Lung (tissue), 12 donors: Measurements from ENCODE around the gene CIAPIN1. TPM values are rescaled to one million over a fixed set of nuclear protein-coding genes. Genes with fewer than 3 reads are reported as not detected.

ENCODE experiments used
- ATAC-seq: fragments of 200-7000 bp; cut with Tn5 transposase; one replicate; pipeline ENCODE4 v1.9.1; 2020; ENCODE audit warnings: moderate number of reproducible peaks; ENCODE audit not compliant: insufficient read depth, low FRiP score
- DNase-seq, 3 donors: peaks; one replicate each; pipeline ENCODE4 v3.0.0-alpha.2; 2013 to 2017
- H3K27ac ChIP-seq, 2 donors: one replicate each; pipeline ENCODE4 v1.5.1; 2013; ENCODE audit warnings: mild to moderate bottlenecking in 2 of 2, moderate library complexity in 2 of 2, control low read depth in 1 of 2, inconsistent platforms in 1 of 2, low read depth in 1 of 2, low read length in 1 of 2
- H3K27me3 ChIP-seq, 3 donors: one replicate each; pipeline ENCODE4 v1.5.1; 2013; ENCODE audit warnings: low read length in 2 of 3; ENCODE audit not compliant: control insufficient read depth in 3 of 3, insufficient read depth in 3 of 3
- H3K36me3 ChIP-seq, 4 donors: one replicate each; pipeline ENCODE4 v1.5.1; 2013; ENCODE audit warnings: low read length in 4 of 4, mild to moderate bottlenecking in 1 of 4, moderate library complexity in 1 of 4; ENCODE audit not compliant: control insufficient read depth in 4 of 4, insufficient read depth in 4 of 4
- H3K4me1 ChIP-seq, 5 donors: one replicate each; pipeline ENCODE4 v1.5.1; 2013; ENCODE audit warnings: low read length in 5 of 5, mild to moderate bottlenecking in 2 of 5, moderate library complexity in 1 of 5; ENCODE audit not compliant: control insufficient read depth in 5 of 5, insufficient read depth in 5 of 5
- H3K4me3 ChIP-seq: one replicate; pipeline ENCODE4 v1.5.1; 2013; ENCODE audit warnings: mild to moderate bottlenecking, control low read depth, moderate library complexity
- H3K9ac ChIP-seq, 2 donors: one replicate each; pipeline ENCODE4 v1.5.1; 2013; ENCODE audit warnings: low read length in 2 of 2, control low read depth in 1 of 2; ENCODE audit not compliant: insufficient read depth in 1 of 2
- H3K9me3 ChIP-seq, 4 donors: one replicate each; pipeline ENCODE4 v1.5.1; 2013; ENCODE audit warnings: low read length in 3 of 4, mild to moderate bottlenecking in 1 of 4, moderate library complexity in 1 of 4; ENCODE audit not compliant: control insufficient read depth in 4 of 4, insufficient read depth in 3 of 4
- WGBS, 2 donors: extraction: QIAGEN DNeasy Blood & Tissue Kit; methylation state at CpG; one replicate each; pipeline ENCODE4 v1.1.7; 2013; 5-methylcytosine and 5-hydroxymethylcytosine counted together
- polyA plus RNA-seq, 2 donors: library from polyadenylated mRNA; stranded (reverse); fragments of 200-250 nt; gene quantifications; one replicate each; pipeline ENCODE4 v1.2.1, GENCODE V29; 2013
- total RNA-seq, 2 donors: library from RNA; depleted of rRNA in 1 of 2; stranded (reverse); fragments of >200 nt in 1 of 2; gene quantifications; one replicate each; pipeline ENCODE4 v1.2.1, GENCODE V29; 2014 to 2021
- TF ChIP-seq, protein P1 (sequence below): IDR thresholded peaks from 2 replicates; pipeline ENCODE4 v1.5.1; 2012; ENCODE audit warnings: mild to moderate bottlenecking; ENCODE audit errors: control extremely low read depth, extremely low read depth
- donor health status: control.
- donor health status: control.
- donor health status: Bipolar disorder and iron deficiency.
- donor health status: healthy.
- donor health status: DM: yes; HTN: yes; CAD: no.

The CIAPIN1 gene
- total and polyA plus RNA-seq, 4 donors: 24.0 to 69.6 (median 37.7) TPM

DNA sequence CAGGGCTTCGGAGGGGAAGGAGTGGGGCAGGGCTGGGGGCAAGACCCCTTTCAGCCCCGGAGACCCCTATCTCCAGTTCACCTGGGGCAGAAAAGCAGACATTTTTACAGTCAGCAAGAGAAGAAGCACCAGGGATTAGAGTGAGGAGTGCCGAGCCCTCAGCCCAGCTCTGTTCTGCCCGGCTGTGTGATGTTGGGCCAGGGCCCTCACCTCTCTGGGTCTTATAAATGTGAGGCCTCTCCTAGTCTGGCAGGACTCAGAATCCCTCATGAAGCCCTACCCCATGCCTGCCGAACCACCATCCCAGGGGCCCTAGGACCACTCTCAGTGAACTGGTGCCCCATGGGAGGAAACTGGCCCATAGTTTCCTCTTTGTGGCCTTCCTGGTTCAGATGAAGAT is 62.1 kb downstream of the CIAPIN1 start:
- Histone ChIP-seq H3K27ac (no peak overlapping the region), H3K4me3 (no peak overlapping the region), H3K9ac (no peak overlapping the region), H3K9me3 (no peaks in the 10 kb centered on the region), H3K36me3 (peaks cover 0 to 8% (median 0%) of the 10 kb centered on the region in 4 donors), H3K27me3 (no peaks in the 10 kb centered on the region), H3K4me1 (peaks cover 0 to 13% (median 6%) of the 10 kb centered on the region in 5 donors)
- ATAC-seq (no peak), DNase-seq (no peak)
- WGBS, 2 donors: 84 to 96% methylated on average over 5 of the region's 5 CpGs
- TF ChIP-seq, protein P1, sequence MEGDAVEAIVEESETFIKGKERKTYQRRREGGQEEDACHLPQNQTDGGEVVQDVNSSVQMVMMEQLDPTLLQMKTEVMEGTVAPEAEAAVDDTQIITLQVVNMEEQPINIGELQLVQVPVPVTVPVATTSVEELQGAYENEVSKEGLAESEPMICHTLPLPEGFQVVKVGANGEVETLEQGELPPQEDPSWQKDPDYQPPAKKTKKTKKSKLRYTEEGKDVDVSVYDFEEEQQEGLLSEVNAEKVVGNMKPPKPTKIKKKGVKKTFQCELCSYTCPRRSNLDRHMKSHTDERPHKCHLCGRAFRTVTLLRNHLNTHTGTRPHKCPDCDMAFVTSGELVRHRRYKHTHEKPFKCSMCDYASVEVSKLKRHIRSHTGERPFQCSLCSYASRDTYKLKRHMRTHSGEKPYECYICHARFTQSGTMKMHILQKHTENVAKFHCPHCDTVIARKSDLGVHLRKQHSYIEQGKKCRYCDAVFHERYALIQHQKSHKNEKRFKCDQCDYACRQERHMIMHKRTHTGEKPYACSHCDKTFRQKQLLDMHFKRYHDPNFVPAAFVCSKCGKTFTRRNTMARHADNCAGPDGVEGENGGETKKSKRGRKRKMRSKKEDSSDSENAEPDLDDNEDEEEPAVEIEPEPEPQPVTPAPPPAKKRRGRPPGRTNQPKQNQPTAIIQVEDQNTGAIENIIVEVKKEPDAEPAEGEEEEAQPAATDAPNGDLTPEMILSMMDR: no peak

DNA sequence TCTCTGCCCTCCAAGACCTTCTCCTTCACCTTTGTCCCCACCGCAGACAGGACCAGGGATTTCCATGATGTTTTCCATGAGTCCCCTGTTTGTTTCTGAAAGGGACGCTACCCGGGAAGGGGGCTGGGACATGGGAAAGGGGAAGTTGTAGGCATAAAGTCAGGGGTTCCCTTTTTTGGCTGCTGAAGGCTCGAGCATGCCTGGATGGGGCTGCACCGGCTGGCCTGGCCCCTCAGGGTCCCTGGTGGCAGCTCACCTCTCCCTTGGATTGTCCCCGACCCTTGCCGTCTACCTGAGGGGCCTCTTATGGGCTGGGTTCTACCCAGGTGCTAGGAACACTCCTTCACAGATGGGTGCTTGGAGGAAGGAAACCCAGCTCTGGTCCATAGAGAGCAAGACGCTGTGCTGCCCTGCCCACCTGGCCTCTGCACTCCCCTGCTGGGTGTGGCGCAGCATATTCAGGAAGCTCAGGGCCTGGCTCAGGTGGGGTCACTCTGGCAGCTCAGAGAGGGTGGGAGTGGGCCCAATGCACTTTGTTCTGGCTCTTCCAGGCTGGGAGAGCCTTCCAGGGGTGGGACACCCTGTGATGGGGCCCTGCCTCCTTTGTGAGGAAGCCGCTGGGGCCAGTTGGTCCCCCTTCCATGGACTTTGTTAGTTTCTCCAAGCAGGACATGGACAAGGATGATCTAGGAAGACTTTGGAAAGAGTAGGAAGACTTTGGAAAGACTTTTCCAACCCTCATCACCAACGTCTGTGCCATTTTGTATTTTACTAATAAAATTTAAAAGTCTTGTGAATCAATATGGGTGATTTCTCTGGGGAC is 62.7 kb downstream of the CIAPIN1 start:
- Histone ChIP-seq H3K9me3 (no peaks in the 10 kb centered on the region), H3K27me3 (no peaks in the 10 kb centered on the region), H3K4me1 (peaks cover 2 to 13% (median 6%) of the 10 kb centered on the region in 5 donors), H3K27ac (no peak overlapping the region), H3K4me3 (no peak overlapping the region), H3K9ac (no peak overlapping the region), H3K36me3 (peaks cover 0 to 8% (median 0%) of the 10 kb centered on the region in 4 donors)
- WGBS, 2 donors: 39 to 61% methylated on average over 11 of the region's 11 CpGs
- TF ChIP-seq, protein P1: no peak
- ATAC-seq (no peak), DNase-seq (no peak)

DNA sequence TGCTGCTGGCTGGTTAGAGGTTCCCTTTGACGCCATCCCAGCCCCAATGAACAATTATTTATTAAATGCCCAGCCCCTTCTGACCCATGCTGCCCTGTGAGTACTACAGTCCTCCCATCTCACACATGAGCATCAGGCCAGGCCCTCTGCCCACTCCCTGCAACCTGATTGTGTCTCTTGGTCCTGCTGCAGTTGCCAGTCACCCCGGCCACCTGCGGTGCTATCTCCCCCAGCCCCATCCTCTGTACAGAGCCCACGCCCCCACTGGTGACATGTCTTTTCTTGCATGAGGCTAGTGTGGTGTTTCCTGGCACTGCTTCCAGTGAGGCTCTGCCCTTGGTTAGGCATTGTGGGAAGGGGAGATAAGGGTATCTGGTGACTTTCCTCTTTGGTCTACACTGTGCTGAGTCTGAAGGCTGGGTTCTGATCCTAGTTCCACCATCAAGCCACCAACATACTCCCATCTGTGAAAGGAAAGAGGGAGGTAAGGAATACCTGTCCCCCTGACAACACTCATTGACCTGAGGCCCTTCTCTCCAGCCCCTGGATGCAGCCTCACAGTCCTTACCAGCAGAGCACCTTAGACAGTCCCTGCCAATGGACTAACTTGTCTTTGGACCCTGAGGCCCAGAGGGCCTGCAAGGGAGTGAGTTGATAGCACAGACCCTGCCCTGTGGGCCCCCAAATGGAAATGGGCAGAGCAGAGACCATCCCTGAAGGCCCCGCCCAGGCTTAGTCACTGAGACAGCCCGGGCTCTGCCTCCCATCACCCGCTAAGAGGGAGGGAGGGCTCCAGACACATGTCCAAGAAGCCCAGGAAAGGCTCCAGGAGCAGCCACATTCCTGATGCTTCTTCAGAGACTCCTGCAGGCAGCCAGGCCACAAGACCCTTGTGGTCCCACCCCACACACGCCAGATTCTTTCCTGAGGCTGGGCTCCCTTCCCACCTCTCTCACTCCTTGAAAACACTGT is 63.6 kb downstream of the CIAPIN1 start:
- no peak for DNase-seq
- H3K9ac ChIP-seq: no peak overlapping the region
- 78 to 89% methylated on average over 8 of the region's 8 CpGs for WGBS, 2 donors

More for the DNA sequence above, 63.6 kb downstream of the CIAPIN1 start:
- Histone ChIP-seq H3K4me1 (peaks cover 2 to 11% (median 6%) of the 10 kb centered on the region in 5 donors), H3K9me3 (no peaks in the 10 kb centered on the region), H3K4me3 (no peak overlapping the region), H3K36me3 (peaks cover 0 to 8% (median 0%) of the 10 kb centered on the region in 4 donors), H3K27ac (no peak overlapping the region), H3K27me3 (no peaks in the 10 kb centered on the region)
- ATAC-seq: no peak
- TF ChIP-seq, protein P1: no peak
